Measurements from ENCODE around the gene CEP350.
"Not testable (repeated sequence)": the region's sequence is repeated elsewhere in the genome, so short reads cannot be mapped to it uniquely, and the experiment has no call there.

CEP350 gene

GRCh38 chr1:179996099-179996498 is 41.5 kb downstream of the CEP350 start:
- DNase-seq: no peak

GRCh38 chr1:180000575-180000974 is 46.0 kb downstream of the CEP350 start:
- no peak for DNase-seq

GRCh38 chr1:180002437-180002836 is 47.8 kb downstream of the CEP350 start:
- DNase-seq: no peak

- DNase-seq: no peak
These were observed 48.6 kb downstream of the CEP350 start for GRCh38 chr1:180003026-180003695.

- DNase-seq: not testable (repeated sequence)
These were observed 52.2 kb downstream of the CEP350 start for GRCh38 chr1:180006762-180007161.

GRCh38 chr1:180020017-180020416 is 65.4 kb downstream of the CEP350 start:
- no peak for DNase-seq

- DNase-seq: no peak
These were observed 71.9 kb downstream of the CEP350 start for GRCh38 chr1:180026556-180026955.

- no peak for DNase-seq
These were observed 73.4 kb downstream of the CEP350 start for GRCh38 chr1:180027949-180028445.

GRCh38 chr1:180028864-180029263 is 74.3 kb downstream of the CEP350 start:
- DNase-seq: no peak

GRCh38 chr1:180029524-180030135 is 75.0 kb downstream of the CEP350 start:
- no peak for DNase-seq

- DNase-seq: no peak
These were observed 77.1 kb downstream of the CEP350 start for GRCh38 chr1:180031664-180032063.

GRCh38 chr1:180033390-180033789 is 78.8 kb downstream of the CEP350 start:
- DNase-seq: no peak

- DNase-seq: no peak
These were observed 85.4 kb downstream of the CEP350 start for GRCh38 chr1:180040034-180040433.

GRCh38 chr1:180041582-180041981 is 87.0 kb downstream of the CEP350 start:
- DNase-seq: no peak

GRCh38 chr1:180042988-180043622 is 88.5 kb downstream of the CEP350 start:
- no peak for DNase-seq

- no peak for DNase-seq
These were observed 89.2 kb downstream of the CEP350 start for GRCh38 chr1:180043785-180044184.

- no peak for DNase-seq
These were observed 92.1 kb downstream of the CEP350 start for GRCh38 chr1:180046674-180047073.

GRCh38 chr1:180053594-180054567 is 99.3 kb downstream of the CEP350 start:
- no peak for DNase-seq

GRCh38 chr1:180057883-180058396 is 103.3 kb downstream of the CEP350 start:
- no peak for DNase-seq

GRCh38 chr1:180061019-180061418 is 106.4 kb downstream of the CEP350 start:
- no peak for DNase-seq

- DNase-seq: no peak
These were observed 107.9 kb downstream of the CEP350 start for GRCh38 chr1:180062452-180062971.

GRCh38 chr1:180065408-180065807 is 110.8 kb downstream of the CEP350 start:
- DNase-seq: no peak
